Measurements from ENCODE around the gene RAB6A.

DNA sequence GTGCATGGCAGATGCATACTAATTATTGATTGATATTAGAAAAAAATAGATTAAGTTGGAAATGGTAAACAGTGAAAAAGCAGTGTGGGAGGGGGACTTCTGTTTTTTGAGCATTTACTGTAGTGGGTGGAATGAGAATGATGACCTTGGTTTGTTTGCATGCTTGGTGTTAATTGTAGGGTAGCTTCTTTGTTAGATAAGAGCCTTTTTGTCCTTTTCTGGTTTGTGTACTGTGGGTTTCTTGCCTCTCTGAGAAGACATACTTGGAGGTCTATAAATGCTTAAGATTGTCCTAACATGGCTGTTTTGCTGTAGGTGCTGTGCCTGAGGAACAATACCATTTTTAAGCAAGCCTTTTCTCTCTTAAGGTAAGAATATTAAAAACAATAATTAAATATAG, 43.8 kb upstream of the RAB6A start:
- TF ChIP-seq, protein P1, sequence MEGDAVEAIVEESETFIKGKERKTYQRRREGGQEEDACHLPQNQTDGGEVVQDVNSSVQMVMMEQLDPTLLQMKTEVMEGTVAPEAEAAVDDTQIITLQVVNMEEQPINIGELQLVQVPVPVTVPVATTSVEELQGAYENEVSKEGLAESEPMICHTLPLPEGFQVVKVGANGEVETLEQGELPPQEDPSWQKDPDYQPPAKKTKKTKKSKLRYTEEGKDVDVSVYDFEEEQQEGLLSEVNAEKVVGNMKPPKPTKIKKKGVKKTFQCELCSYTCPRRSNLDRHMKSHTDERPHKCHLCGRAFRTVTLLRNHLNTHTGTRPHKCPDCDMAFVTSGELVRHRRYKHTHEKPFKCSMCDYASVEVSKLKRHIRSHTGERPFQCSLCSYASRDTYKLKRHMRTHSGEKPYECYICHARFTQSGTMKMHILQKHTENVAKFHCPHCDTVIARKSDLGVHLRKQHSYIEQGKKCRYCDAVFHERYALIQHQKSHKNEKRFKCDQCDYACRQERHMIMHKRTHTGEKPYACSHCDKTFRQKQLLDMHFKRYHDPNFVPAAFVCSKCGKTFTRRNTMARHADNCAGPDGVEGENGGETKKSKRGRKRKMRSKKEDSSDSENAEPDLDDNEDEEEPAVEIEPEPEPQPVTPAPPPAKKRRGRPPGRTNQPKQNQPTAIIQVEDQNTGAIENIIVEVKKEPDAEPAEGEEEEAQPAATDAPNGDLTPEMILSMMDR (IDR thresholded peaks at IDR 0.05): no peak
- TF ChIP-seq POLR2A (IDR thresholded peaks at IDR 0.05): no peak
